ENCODE measurements around the gene VGLL4. TPM values are rescaled to one million over a fixed set of nuclear protein-coding genes. Genes with fewer than 3 reads are reported as not detected.

The VGLL4 gene
- total RNA-seq, 2 experiments from 2014 or later = 36.1 to 74.5 TPM

GRCh38 chr3:11601446-11602238 lies 42.1 kb downstream of the VGLL4 start:
- ChIA-PET CTCF (ENCODE audit: unreplicated experiment) (no interaction called here), POLR2A (interaction anchor here (0.6 to 2.3 kb wide), 8 partner anchors 11 to 42 kb away, joined by 3 to 7 read pairs (median 3); partner anchors contain the start of gene VGLL4)
- H3K4me2 ChIP-seq (ENCODE audit: low read length) = peak overlapping the region; percentile 88
- H4K20me1 ChIP-seq (ENCODE audit: insufficient read depth, low read length) = no peaks in the 10 kb centered on the region
- H3K36me3 ChIP-seq (ENCODE audit: insufficient read depth, low read length) = peaks cover 48% of the 10 kb centered on the region
- H3K9me3 ChIP-seq (ENCODE audit: low read length) = peaks cover 2% of the 10 kb centered on the region; the same call in 1 of the 2 replicates
- H3K9me2 ChIP-seq (ENCODE audit: insufficient read depth, low read length) = no peaks in the 10 kb centered on the region
- no peak for TF ChIP-seq EZH2phosphoT487 (IDR thresholded peaks at IDR 0.05; ENCODE audit: borderline replicate concordance, low read depth, low read length)
- TF ChIP-seq, protein P1, sequence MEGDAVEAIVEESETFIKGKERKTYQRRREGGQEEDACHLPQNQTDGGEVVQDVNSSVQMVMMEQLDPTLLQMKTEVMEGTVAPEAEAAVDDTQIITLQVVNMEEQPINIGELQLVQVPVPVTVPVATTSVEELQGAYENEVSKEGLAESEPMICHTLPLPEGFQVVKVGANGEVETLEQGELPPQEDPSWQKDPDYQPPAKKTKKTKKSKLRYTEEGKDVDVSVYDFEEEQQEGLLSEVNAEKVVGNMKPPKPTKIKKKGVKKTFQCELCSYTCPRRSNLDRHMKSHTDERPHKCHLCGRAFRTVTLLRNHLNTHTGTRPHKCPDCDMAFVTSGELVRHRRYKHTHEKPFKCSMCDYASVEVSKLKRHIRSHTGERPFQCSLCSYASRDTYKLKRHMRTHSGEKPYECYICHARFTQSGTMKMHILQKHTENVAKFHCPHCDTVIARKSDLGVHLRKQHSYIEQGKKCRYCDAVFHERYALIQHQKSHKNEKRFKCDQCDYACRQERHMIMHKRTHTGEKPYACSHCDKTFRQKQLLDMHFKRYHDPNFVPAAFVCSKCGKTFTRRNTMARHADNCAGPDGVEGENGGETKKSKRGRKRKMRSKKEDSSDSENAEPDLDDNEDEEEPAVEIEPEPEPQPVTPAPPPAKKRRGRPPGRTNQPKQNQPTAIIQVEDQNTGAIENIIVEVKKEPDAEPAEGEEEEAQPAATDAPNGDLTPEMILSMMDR (conservative IDR thresholded peaks at IDR 0.05; ENCODE audit: low read length) = no peak
- peak overlapping the region; percentile 59; the same call in 1 of the 2 replicates for H2AFZ ChIP-seq (ENCODE audit: low read length)
- H3K27ac ChIP-seq (ENCODE audit: low read depth, low read length, poor library complexity, severe bottlenecking) = peak overlapping the region; percentile 91
- peaks cover 77% of the 10 kb centered on the region for H3K4me1 ChIP-seq (ENCODE audit: insufficient read depth, low read length, poor library complexity, severe bottlenecking)
- H3K79me2 ChIP-seq (ENCODE audit: insufficient read depth, low read depth, low read length) = peaks cover 86% of the 10 kb centered on the region
- TSS peak; percentile 31 for BruUV-seq (replicated peaks)
- H3K4me3 ChIP-seq (ENCODE audit: low read depth, low read length, poor library complexity, severe bottlenecking) = peak overlapping the region; percentile 52
- DNase-seq (ENCODE audit: low spot score) = peak; percentile 92
- intact Hi-C loops (cut with micrococcal nuclease; ENCODE audit: unreplicated experiment) = loop anchor here (1.0 to 5.0 kb wide), 2 partner anchors 41 to 121 kb away; no protein-coding TSS in a partner anchor

GRCh38 chr3:11600501-11601282 lies 43.0 kb downstream of the VGLL4 start:
- DNase-seq (ENCODE audit: low spot score) = peak; percentile 19
- H3K9me3 ChIP-seq (ENCODE audit: low read length) = peaks cover 8% of the 10 kb centered on the region; the same call in 1 of the 2 replicates
- H3K4me1 ChIP-seq (ENCODE audit: insufficient read depth, low read length, poor library complexity, severe bottlenecking) = peaks cover 68% of the 10 kb centered on the region
- H3K4me3 ChIP-seq (ENCODE audit: low read depth, low read length, poor library complexity, severe bottlenecking) = peak overlapping the region; percentile 52
- CTCF ChIA-PET (ENCODE audit: unreplicated experiment) = no interaction called here
- H3K4me2 ChIP-seq (ENCODE audit: low read length) = peak overlapping the region; percentile 88
- BruUV-seq (replicated peaks) = no TSS peak
- intact Hi-C loops (cut with micrococcal nuclease; ENCODE audit: unreplicated experiment) = loop anchor here (1.0 to 5.0 kb wide), 2 partner anchors 42 to 122 kb away; no protein-coding TSS in a partner anchor
- no peak overlapping the region; the same call in 1 of the 2 replicates for H2AFZ ChIP-seq (ENCODE audit: low read length)
- H3K79me2 ChIP-seq (ENCODE audit: insufficient read depth, low read depth, low read length) = peaks cover 86% of the 10 kb centered on the region
- H3K36me3 ChIP-seq (ENCODE audit: insufficient read depth, low read length) = peaks cover 52% of the 10 kb centered on the region
- no peaks in the 10 kb centered on the region for H3K9me2 ChIP-seq (ENCODE audit: insufficient read depth, low read length)
- peak overlapping the region; percentile 91 for H3K27ac ChIP-seq (ENCODE audit: low read depth, low read length, poor library complexity, severe bottlenecking)
- no peak for TF ChIP-seq EZH2phosphoT487 (IDR thresholded peaks at IDR 0.05; ENCODE audit: borderline replicate concordance, low read depth, low read length)
- TF ChIP-seq, protein P1 (conservative IDR thresholded peaks at IDR 0.05; ENCODE audit: low read length) = no peak
- H4K20me1 ChIP-seq (ENCODE audit: insufficient read depth, low read length) = no peaks in the 10 kb centered on the region
- POLR2A ChIA-PET = interaction anchor here (0.6 to 2.3 kb wide), 9 partner anchors 10 to 683 kb away, joined by 3 to 7 read pairs (median 3); partner anchors contain the start of gene VGLL4

Data from OCI-LY7 (cell line).